AG08395 (cell line): Measurements from ENCODE around the gene P2RX5.
A peak's percentile ranks its signal among the peaks of the same experiment; 100 is the strongest.
"Not testable (repeated sequence)": the region's sequence is repeated elsewhere in the genome, so short reads cannot be mapped to it uniquely, and the experiment has no call there.

ENCODE experiments used
- DNase-seq: peaks from one replicate; pipeline ENCODE4 v3.0.0; 2012; ENCODE audit warnings: mixed read lengths, low spot score

P2RX5 gene, protein sequence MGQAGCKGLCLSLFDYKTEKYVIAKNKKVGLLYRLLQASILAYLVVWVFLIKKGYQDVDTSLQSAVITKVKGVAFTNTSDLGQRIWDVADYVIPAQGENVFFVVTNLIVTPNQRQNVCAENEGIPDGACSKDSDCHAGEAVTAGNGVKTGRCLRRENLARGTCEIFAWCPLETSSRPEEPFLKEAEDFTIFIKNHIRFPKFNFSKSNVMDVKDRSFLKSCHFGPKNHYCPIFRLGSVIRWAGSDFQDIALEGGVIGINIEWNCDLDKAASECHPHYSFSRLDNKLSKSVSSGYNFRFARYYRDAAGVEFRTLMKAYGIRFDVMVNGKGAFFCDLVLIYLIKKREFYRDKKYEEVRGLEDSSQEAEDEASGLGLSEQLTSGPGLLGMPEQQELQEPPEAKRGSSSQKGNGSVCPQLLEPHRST

DNA sequence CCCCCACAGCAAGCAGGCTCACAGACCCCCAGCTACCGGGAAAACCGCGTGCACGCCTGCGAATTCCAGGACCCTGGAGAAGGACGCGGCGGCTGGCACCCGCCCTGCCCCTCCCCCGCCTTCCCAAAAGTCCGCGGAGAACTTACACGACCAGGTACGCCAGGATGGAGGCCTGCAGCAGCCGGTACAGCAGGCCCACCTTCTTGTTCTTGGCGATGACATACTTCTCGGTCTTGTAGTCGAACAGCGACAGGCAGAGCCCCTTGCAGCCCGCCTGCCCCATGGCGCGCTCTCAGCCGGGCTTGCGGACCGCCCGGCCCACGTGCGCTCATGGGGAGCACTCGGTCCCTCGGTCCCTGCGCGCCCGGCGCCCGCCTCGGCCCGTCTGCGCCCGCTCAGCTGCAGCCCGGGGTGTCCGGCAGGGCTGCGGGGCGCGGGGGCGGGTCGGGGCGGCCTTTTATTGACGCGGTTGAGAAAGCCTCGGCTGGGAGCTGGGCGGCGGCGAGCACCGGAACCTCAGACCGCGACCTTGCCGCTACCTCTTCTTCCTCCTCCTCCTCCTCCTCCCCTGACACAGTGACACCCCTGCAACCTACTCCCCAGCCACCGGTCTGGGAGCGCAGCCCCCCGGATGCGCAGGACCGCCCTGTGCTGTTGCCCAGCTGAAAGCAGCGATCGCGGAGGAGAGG lies at the start of gene P2RX5:
P2RX5 (minus strand) TSS at position 433 of the 689 bp plus-strand sequence; CDS start at position 283, 150 bp downstream.
- DNase-seq: no peak

DNA sequence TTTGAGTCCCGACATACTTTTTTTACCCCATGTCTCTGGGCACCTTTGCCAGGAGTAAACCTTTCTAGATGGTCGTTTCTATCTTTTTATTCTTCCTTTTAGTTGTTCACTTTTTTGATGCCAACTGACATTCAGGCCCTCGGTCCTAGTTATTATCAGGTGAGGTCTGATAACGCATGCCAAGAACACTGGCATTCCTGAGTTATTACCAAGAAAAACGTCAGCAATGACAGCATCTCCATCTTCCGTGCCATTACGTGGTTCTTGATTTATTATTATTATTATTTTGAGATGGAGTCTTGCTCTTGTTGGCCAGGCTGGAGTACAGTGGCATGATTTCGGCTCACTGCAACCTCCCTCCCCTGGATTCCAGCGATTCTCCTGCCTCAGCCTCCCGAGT lies 49.1 kb upstream of the P2RX5 start:
- no peak for DNase-seq

DNA sequence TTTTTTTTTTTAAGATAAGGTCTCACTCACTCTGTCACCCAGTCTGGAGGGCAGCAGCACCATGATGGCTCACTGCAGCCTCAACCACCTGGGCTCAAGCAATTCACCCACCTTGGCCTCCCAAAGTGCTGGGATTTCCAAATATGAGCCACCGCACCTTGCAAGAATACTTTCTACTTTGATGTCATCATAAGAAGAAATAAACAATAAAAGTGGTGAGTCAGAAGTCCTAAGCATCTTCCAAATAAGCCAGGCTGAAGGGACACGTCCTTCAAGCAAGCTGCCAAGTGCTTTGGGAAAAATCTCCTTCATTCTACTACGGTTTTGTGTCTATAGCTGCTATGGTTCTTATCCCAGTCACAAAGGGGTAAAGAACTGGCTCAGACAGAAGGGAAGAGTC lies 48.1 kb upstream of the P2RX5 start:
- no peak for DNase-seq

DNA sequence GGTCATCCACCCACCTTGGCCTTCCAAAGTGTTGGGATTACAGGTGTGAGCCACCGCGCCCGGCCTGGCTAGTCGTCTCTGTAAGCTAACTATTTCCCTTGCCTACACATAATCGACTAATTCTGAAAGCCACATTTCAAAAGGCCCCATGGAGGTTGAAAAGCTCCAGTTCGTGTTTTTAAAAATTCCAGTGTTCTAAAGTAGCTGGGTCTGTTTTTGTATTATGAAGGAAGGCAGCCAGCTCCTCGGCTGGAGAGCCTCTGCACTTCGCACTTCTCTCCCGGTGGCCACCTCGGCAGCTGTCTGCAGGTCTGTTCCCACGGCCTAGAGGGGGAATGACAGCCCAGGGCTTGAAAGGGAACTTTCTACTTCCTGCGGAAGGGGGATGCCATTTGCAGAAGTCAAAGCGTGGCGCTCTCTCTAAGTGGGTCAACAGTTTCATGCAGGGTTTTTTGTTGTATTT lies 44.7 kb upstream of the P2RX5 start:
- no peak for DNase-seq

DNA sequence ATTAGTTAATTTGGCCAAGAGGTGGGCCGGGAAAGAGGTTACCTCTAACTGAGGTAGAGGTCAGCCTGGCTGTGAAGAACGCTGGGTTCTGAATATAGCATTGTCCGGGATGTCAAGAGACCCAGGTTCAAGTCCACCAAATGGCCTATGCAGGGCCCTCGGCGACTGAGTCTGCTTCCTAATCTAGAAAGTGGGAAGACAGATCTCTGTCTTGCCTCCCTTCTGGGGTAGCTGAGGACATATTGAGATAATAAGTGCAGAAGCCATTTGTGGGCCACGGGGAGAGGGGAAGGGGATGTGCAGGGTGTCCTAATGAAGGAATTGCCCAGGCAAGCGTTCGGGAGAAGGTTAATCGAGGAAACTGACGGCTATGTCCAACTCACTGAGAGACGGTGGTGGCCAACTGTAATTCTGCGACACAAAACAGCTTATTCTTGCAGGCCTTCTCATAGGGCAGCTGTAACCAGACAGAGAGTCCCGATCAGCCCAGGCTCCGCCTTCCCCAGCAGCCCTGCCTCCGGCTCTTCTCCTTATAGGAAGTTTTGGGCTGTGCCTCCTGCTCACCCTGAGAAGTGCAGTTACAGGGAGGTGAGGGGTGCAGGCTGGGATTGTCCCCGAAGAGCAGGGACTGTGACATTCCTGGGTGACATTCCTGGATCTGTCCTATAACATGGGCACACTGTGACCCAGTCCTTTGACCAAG lies 43.6 kb upstream of the P2RX5 start:
- DNase-seq: no peak

DNA sequence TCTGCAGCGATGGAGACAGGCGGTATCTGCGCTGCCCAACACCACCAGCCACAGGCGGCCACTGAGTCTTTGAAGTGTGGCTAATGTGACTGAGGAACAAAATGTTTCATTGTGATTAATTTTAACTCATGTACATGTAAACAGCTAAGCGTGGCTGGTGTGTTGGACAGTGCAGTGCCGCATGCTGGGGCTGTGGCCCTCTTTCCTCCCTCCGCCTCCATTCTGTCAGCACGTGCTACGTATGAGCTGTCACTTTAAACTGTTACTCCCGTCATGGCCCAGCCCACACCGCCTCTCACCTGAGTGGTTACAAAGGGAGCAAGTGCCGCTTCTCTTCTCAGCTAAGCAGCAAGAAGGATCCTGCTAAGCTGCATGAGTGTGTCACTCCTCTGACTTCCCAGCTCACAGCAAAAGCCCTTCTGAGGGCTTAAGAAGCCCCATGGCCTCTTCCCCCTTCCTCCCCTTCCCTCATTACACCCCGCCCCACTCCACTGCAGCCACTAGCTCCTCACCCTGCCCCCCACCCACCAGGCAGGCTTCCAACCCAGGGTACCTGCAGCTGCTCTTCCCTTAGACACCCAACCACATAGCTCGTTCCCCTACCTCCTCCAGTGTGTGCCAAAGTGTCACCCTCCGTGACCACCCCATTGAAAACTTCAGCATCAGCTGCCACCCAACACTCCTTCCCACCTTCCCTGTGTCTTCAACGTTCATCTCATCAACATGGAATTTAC lies 42.8 kb upstream of the P2RX5 start:
- DNase-seq: no peak

DNA sequence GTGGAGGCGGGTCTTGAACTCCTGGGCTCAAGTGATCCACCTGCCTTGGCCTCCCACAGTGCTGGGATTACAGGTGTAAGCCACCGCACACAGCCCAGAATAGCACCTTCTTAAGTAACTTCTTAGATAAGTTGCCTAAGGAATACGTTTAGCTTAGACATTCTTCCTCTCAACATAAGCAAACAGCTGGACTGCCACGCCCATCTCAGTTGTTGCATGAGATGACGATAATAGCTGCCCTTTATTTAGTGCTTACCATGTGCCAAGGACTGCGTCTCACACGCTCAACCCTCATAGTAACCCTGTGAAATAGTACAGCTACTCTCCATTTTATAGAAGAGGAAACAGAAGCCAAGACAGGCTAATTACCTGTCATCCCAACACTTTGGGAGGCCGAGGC lies 39.6 kb upstream of the P2RX5 start:
- no peak for DNase-seq

DNA sequence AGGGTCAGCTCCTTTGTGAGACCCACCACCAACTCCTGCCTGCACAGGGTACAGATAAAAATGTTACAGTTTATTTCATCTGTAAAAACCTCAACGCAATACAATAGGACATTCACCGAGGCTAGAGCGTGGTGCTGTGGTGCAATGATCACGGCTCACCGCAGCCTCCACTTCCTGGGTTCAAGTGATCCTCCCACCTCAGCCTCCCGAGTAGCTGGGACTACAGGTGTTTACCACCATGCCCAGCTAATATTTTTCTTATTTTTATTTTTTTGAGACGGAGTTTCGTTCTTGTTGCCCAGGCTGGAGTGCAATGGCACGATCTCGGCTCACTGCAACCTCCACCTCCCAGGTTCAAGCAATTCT lies 38.9 kb upstream of the P2RX5 start:
- DNase-seq: not testable (repeated sequence)

DNA sequence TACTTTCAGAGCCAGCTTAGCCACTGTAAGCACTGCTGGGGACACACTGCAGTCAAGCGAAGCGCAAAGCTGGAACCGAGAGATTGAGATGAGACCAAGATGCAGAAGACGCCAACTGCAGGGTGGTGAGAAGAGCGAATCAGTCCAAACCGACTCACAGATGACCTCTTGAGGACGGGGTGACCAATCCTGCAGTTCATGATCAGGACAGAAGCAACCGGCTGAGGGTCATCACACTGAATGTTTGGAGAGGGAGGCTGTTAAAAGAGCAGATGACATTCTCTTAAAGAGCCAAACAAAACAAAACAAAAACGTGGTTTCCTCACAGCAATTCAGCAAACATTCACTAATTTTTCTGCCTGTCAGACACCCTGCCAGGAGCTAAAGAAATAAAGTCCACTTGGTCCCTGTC lies 36.3 kb upstream of the P2RX5 start:
- no peak for DNase-seq

DNA sequence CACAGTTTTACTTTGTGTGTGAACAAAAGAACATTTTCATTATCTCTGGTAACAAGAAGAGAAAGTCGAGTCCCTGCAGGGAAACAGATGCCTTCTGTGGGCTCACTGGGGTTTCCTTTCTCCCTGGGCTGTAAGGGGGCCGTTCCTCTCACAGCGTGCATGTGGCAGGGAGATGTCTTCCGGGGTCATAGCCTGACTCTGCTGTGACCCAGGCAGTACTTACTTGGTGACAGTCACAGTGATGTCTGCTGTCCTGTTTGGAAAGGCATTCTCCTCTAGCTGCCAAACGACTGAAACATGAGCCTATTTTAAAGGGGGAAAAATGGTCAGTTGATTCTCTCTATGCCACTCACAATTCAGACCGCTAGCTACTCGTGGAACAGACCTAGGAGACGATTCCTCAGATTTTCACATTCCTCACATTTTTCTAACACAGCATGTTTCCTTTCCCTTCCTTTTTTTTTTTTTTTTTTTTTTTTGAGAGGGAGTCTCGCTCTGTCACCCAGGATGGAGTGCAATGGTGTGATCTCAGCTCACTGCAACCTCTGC lies 35.0 kb upstream of the P2RX5 start:
- DNase-seq: peak; percentile 29

DNA sequence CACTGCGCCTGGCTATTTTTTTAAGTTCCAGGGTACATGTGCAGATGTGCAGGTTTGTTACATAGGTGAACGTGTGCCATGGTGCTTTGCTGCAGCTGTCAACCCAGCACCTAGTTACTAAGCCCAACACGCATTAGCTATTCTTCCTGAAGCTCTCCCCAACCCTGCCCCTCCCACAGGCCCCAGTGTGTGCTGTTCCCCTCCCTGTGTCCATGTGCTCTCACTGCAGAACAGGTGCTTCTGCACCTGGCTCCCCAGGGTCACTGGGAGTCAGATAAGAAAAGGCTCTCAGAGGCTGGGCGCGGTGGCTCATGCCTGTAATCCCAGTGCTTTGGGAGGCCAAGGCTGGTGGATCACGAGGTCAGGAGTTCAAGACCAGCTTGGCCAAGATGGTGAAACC lies 33.9 kb upstream of the P2RX5 start:
- no peak for DNase-seq

DNA sequence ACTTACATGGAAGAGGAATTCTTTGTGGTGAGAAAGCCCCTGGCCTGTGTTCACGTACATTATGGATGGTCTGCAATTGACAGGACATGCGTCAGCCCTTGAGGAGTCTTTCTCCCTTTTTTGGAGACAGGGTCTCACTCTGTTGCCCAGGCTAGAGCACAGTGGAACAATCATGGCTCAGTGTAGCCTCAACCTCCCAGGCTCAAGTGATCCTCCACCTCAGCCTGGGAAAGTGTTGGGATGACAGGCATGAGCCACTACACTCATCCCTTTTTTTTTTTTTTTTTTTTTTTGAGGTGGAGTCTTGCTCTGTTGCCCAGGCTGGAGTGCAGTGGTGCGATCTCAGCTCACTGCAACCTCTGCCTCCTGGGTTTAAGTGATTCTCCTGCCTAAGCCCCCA lies 32.1 kb upstream of the P2RX5 start:
- DNase-seq: not testable (repeated sequence)

DNA sequence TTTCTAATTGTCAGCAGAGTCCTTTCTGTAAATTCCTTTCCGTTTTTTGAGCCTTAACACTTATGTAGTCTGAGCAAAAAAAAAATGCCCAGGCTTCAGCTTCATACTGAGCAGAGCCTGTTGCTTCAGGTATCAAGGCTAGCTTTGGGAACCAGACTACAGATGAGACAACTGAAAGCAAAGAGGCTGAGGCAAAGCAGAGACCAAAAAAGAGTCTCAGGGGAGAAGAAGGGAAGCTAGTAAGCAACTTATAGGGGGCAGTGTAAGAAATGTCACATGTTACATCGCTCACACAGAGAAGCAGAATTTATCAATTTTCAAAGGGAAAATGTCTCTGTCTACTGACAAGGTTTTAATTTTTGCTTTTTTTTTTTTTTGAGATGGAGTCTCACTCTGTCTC lies 31.1 kb upstream of the P2RX5 start:
- no peak for DNase-seq

DNA sequence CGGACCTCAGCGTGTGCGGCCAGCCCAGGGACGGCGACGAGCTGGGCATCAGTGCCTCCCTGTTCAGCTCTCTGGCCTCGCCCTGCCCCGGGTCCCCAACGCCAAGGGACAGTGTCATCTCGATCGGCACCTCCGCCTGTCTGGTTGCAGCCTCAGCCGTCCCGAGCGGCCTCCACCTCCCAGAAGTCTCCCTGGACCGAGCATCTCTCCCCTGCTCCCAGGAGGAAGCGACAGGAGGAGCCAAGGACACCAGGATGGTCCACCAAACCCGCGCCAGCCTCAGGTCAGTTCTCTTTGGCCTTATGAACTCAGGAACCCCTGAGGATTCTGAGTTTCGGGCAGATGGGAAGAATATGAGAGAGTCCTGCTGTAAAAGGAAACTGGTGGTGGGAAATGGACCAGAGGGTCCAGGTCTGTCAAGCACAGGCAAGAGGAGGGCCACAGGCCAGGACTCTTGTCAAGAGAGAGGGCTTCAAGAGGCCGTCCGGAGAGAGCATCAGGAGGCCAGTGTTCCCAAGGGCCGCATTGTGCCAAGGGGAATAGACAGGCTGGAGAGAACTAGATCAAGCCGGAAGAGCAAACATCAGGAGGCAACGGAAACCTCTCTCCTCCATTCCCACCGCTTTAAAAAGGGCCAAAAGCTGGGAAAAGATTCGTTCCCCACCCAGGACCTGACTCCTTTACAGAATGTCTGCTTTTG lies 28.6 kb upstream of the P2RX5 start:
- DNase-seq: peak; percentile 10

DNA sequence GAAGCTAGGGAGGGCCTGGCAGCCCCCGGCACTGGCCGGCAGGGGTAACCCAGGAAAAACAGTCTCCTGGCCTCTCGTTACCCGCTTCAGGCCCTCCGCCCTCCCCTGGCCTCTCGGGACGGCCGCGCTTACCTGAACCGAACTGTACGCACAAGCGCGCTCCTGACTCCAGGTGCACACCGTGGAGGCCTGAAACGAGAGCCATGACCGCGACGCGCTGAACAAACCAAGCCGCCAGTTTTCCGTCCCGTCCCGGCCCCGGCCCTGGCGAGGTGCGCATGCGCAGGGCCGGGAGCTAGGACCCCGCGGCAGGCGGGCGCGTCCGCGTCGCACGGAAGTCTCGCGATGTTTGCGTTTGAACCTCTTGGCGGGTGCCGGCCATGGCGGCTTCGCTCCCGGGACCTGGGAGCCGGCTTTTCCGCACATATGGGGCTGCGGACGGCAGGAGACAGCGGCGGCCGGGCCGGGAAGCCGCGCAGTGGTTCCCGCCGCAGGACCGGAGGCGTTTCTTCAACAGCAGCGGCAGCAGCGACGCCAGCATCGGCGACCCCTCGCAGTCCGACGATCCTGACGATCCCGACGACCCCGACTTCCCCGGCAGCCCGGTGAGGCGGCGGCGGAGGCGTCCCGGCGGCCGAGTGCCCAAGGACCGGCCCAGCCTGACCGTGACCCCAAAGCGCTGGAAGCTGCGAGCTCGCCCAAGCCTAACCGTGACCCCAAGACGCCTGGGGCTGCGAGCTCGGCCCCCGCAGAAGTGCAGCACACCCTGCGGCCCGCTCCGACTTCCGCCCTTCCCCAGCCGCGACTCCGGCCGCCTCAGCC lies 27.8 kb upstream of the P2RX5 start, which contains the start of gene HASPIN:
HASPIN (plus strand) TSS at position 348 of the 822 bp plus-strand sequence; CDS start at position 381, 33 bp downstream.
- DNase-seq: peak; percentile 100

DNA sequence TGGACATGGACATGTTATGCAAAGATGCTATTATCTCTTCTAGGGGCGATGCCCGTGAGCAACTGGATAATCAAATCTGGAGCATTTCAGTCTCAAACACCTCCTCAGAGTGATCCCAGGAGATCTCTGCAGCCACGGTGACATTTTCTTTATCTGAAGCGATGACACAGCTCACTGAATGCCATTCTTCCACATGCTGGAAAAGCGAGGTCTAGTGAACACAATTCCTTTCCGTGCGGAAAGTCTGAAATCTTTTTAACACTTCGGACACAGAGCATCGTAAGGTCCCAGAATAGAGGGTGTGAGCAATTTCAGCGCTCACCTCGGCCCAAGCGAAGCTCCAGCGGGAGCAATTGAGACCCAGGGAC lies 27.2 kb upstream of the P2RX5 start:
- peak; percentile 12 for DNase-seq

DNA sequence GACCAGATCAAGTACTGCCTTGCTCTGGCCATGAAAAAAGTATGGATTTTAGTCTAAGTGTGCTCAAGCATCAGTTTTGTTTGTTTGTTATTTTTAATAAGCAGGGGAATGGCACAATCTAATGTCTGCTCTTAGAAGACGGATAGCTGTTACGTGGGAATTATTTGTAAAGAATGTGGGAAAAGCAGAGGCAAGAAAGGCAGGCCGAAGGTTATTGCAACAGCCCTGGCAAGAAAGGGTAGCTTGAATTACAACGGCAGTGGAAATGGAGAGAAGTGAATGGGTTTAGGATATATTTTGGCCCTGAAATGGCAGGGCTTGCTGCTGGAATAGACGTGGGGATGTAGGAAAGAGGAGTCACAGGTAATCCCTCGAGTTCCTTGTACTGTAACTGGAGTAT lies 26.8 kb upstream of the P2RX5 start:
- no peak for DNase-seq

DNA sequence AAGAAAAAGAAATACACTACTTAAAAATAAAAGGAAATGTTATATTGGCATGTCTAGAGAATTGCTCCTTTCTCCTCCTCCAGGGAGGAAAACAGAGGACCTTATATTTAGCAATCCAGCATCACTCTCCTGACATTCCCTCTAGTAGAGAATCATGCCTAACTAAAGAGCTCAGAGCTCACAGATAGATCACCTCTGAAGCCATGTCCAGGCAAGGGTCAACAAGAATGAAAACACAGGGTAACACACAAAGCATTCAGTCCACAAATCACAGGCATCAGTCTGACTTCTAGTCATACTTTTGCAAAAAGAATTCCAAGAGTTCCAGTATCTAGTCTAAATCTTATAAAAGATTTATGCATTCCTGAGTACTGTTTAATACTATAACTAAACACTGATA lies 23.3 kb upstream of the P2RX5 start:
- no peak for DNase-seq

DNA sequence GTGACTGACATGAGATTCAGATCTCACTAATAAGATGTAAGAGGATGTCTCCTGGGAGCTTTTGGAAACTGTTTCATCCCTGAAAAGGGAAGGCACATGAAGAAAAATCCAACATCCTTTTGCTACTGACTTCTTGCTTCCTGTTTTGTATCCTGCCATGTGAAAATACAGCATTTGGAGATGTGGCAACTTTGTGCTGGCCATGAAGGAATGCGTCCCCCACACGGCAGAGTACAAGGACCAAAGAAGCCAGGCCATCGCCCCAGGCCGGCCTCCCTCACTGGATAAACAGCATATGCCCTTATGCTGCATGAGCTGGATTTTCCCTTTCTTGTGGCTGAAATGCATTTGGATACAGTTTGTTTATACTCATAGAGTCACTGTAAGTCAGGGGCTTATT lies 22.2 kb upstream of the P2RX5 start:
- DNase-seq: no peak

DNA sequence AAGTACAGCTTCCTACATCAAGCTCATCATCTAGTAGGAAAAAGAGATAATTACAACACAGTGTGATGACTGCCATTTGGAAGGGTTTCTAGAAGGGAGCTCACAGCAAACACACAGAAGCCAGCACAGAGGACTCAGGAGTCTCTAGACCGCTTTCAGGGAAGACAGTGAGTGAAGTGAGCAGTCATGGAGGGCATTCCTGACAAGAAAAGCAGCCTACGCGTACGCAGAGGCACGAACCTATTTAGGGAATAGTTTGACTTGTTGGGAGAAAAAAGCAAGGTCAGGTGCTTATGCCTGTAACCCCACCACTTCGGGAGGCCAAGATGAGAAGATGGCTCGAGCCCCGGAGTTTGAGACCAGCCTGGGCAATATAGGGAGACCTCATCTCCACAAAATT lies 19.3 kb upstream of the P2RX5 start:
- DNase-seq: no peak
